ENCODE measurements around the gene APOBEC3G.

DNA sequence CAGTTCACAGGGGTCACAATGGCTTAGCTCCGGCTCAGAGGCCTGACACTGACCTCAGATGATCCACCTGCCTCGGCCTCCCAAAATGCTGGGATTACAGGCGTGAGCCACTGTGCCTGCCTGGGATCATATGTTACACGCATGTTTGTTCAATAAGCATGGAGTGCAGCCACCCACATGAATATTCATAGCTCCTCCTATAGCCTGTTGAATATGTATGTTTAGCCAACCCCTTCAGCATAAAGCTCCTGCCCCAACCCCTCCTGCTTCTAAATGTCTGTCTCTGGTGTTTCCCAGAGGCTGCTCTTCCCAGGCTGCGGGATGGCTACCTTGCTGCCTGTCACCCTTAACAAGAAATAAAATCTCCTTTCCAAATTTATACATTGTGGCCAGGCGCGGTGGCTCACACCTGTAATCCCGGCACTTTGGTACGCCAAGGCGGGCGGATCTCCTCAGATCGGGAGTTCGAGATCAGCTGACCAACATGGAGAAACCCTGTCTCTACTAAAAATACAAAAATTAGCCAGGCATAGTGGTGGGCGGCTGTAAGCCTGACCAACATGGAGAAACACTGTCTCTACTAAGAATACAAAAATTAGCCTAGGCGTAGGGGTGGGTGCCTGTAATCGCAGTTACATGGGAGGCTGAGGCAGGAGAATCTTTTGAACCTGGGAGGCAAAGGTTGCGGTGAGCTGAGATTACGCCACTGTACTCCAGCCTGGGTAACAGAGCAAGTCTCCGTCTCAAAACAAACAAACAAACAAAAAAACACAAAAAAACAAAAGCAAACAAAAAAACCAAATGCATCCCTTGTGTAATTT lies 37.6 kb upstream of the APOBEC3G start:
- TF ChIP-seq POLR2A (IDR thresholded peaks at IDR 0.05; ENCODE audit: low read length) (no peak), GATA1 (IDR thresholded peaks at IDR 0.05; ENCODE audit: low read depth, low read length) (no peak)

Data from erythroblast (primary cell).